Endothelial cell of umbilical vein (primary cell): Measurements from ENCODE around the gene CSRP1. TPM values are rescaled to one million over a fixed set of nuclear protein-coding genes. Genes with fewer than 3 reads are reported as not detected.

Experiments
- BruUV-seq: library from RNA; stranded (reverse); fragments of 400-500 nt; replicated peaks from 2 replicates; lab custom pipeline; 2021; lab: Mats Ljungman, UMichigan
- CTCF ChIA-PET: fragments of 300-600, 350-600 bp; sonication (Branson Sonifier 250); formaldehyde crosslinking; loops from one replicate; lab custom pipeline; 2021; ENCODE audit warnings: antibody characterized with exemption, inconsistent platforms; lab: Charles Lee
- POLR2A ChIA-PET: fragments of 300-600, 350-600 bp; sonication (Branson Sonifier 250); formaldehyde crosslinking; loops from one replicate; lab custom pipeline; 2021; ENCODE audit warnings: antibody characterized with exemption, inconsistent platforms; lab: Charles Lee
- DNase-seq: peaks from one replicate; pipeline ENCODE4 v3.0.0-alpha.2; 2011; ENCODE audit warnings: low read depth, low spot score
- FAIRE-seq: peaks from 2 replicates; lab custom pipeline; 2011; peaks lifted over from hg19 to GRCh38; lab: Jason Lieb, UNC
- H2AFZ ChIP-seq: 2 replicates; pipeline ENCODE4 v1.6.0; 2012; ENCODE audit warnings: low read depth, low read length, control low read depth, inconsistent platforms
- H3K27ac ChIP-seq: 2 replicates; pipeline ENCODE4 v1.5.1; 2011; ENCODE audit warnings: low read depth, mild to moderate bottlenecking, control low read depth, low read length, moderate library complexity; ENCODE audit not compliant: insufficient read depth
- H3K27me3 ChIP-seq, 2 experiments: 2 replicates each; pipeline versions ENCODE4 v1.6.0 to v1.6.1; 2011; ENCODE audit warnings: low read length in 2 of 2, mixed read lengths in 1 of 2; ENCODE audit not compliant: control insufficient read depth in 2 of 2, insufficient read depth in 2 of 2
- H3K36me3 ChIP-seq, 2 experiments: 2 replicates in 1 of 2; 3 replicates in 1 of 2; pipeline ENCODE4 v1.5.1; 2011; ENCODE audit warnings: low read length in 2 of 2, mild to moderate bottlenecking in 1 of 2, moderate library complexity in 1 of 2; ENCODE audit not compliant: control insufficient read depth in 2 of 2, insufficient read depth in 2 of 2; ENCODE audit errors: extremely low read depth in 1 of 2
- H3K4me1 ChIP-seq: 3 replicates; pipeline ENCODE4 v1.5.1; 2011; ENCODE audit warnings: mild to moderate bottlenecking, low read length; ENCODE audit not compliant: control insufficient read depth, insufficient read depth; ENCODE audit errors: extremely low read depth
- H3K4me2 ChIP-seq: 2 replicates; pipeline ENCODE4 v1.6.1; 2011; ENCODE audit warnings: low read length, control low read depth, mixed read lengths; ENCODE audit not compliant: insufficient read depth
- H3K4me3 ChIP-seq, 3 experiments: fragments of 200-600 bp in 1 of 3; sonication (generic), shearing (Covaris generic) in 1 of 3; replicated peaks in 1 of 3; 2 replicates each; pipeline ENCODE4 v1.5.1; 2011 to 2016; ENCODE audit warnings: control low read depth in 3 of 3, low read length in 3 of 3, mild to moderate bottlenecking in 2 of 3, inconsistent platforms in 1 of 3, low read depth in 1 of 3, moderate library complexity in 1 of 3; ENCODE audit not compliant: insufficient read depth in 1 of 3
- H3K79me2 ChIP-seq: 2 replicates; pipeline ENCODE4 v1.6.0; 2012; ENCODE audit warnings: low read length, inconsistent platforms; ENCODE audit not compliant: control insufficient read depth, insufficient read depth
- H3K9ac ChIP-seq: replicated peaks from 2 replicates; pipeline ENCODE3; 2011; ENCODE audit warnings: low read length, control low read depth; ENCODE audit not compliant: insufficient read depth; ENCODE audit errors: extremely low read depth
- H3K9me1 ChIP-seq: replicated peaks from 3 replicates; pipeline ENCODE4 v1.6.0; 2011; ENCODE audit warnings: mild to moderate bottlenecking, low read length; ENCODE audit not compliant: control insufficient read depth, insufficient read depth; ENCODE audit errors: extremely low read depth
- H3K9me3 ChIP-seq: replicated peaks from 2 replicates; pipeline ENCODE4 v1.5.1; 2012; ENCODE audit warnings: low read length, inconsistent platforms; ENCODE audit not compliant: control insufficient read depth, insufficient read depth
- H4K20me1 ChIP-seq: replicated peaks from 2 replicates; pipeline ENCODE3; 2011; ENCODE audit warnings: mild to moderate bottlenecking, low read length; ENCODE audit not compliant: control insufficient read depth, insufficient read depth; ENCODE audit errors: extremely low read depth
- EZH2 ChIP-seq: IDR thresholded peaks from 2 replicates; pipeline ENCODE4 v1.6.1; 2012; ENCODE audit warnings: borderline replicate concordance, low read depth, mild to moderate bottlenecking, moderate library complexity, low read length, inconsistent platforms; ENCODE audit not compliant: severe bottlenecking
- FOS ChIP-seq: IDR thresholded peaks from 2 replicates; pipeline ENCODE4 v1.6.1; 2011; ENCODE audit warnings: mild to moderate bottlenecking, low read length, moderate library complexity, borderline replicate concordance; ENCODE audit not compliant: insufficient read depth
- GATA2 ChIP-seq: IDR thresholded peaks from 2 replicates; pipeline ENCODE4 v1.7.0; 2011; ENCODE audit warnings: low read depth, mild to moderate bottlenecking, moderate library complexity, mixed read lengths, low read length; ENCODE audit not compliant: insufficient read length, insufficient read depth
- JUN ChIP-seq: IDR thresholded peaks from 2 replicates; pipeline ENCODE4 v1.6.1; 2011; ENCODE audit warnings: borderline replicate concordance, low read depth; ENCODE audit not compliant: insufficient read length, insufficient read depth
- MAX ChIP-seq: IDR thresholded peaks from 2 replicates; pipeline ENCODE4 v1.6.1; 2011; ENCODE audit not compliant: insufficient read depth, insufficient read length
- MYC ChIP-seq: IDR thresholded peaks from one replicate; pipeline ENCODE4 v1.6.1; 2011; ENCODE audit warnings: mild to moderate bottlenecking, low read depth, low read length
- POLR2A ChIP-seq: IDR thresholded peaks from 2 replicates; pipeline ENCODE4 v1.6.1; 2012; ENCODE audit warnings: low read depth, mild to moderate bottlenecking, control low read depth, low read length
- POLR2AphosphoS5 ChIP-seq: IDR thresholded peaks from 2 replicates; pipeline ENCODE4 v1.6.1; 2012; ENCODE audit warnings: low read depth, mild to moderate bottlenecking, control low read depth, low read length, moderate library complexity; ENCODE audit not compliant: insufficient read depth
- dilution Hi-C: fragments of 300-500 bp; cut with MboI; formaldehyde crosslinking; loops from one replicate; pipeline ENCODE4 v1.15.0; 2019; ENCODE audit warnings: low sequenced_read_pairs; ENCODE audit not compliant: extremely low pct_ligation_motif_present
- intact Hi-C: fragments of 100-400 bp; cut with micrococcal nuclease; formaldehyde crosslinking; loops from one replicate; pipeline ENCODE4 v1.10.0; 2022
- polyA plus RNA-seq, 4 experiments: library from polyadenylated mRNA; depleted of rRNA in 3 of 4; stranded (reverse) in 3 of 4; unstranded in 1 of 4; fragments of >200 nt; gene quantifications; 2 replicates each; pipeline versions ENCODE4 v1.2.1 to v1.2.3, GENCODE V29; 2011 to 2012; ENCODE audit warnings: missing spikeins in 1 of 4
- total RNA-seq: library from RNA; stranded (reverse); gene quantifications from 2 replicates; pipeline ENCODE4 v1.2.3, GENCODE V29; 2021
- TF ChIP-seq, protein P1 (sequence below), 2 donors: IDR thresholded peaks; 1 replicate in 1 of 2; 2 replicates in 1 of 2; pipeline ENCODE4 v1.5.1; 2011; ENCODE audit warnings: low read length in 2 of 2, mild to moderate bottlenecking in 2 of 2, moderate library complexity in 2 of 2, control low read depth in 1 of 2, inconsistent platforms in 1 of 2, low read depth in 1 of 2; ENCODE audit not compliant: insufficient read depth in 1 of 2; ENCODE audit errors: extremely low read depth in 1 of 2

CSRP1 gene
- total and polyA plus RNA-seq, 2 donors (not counting 3 experiments of a cell fraction or from before 2014, with no cell fraction given) = 393 to 510 TPM

DNA sequence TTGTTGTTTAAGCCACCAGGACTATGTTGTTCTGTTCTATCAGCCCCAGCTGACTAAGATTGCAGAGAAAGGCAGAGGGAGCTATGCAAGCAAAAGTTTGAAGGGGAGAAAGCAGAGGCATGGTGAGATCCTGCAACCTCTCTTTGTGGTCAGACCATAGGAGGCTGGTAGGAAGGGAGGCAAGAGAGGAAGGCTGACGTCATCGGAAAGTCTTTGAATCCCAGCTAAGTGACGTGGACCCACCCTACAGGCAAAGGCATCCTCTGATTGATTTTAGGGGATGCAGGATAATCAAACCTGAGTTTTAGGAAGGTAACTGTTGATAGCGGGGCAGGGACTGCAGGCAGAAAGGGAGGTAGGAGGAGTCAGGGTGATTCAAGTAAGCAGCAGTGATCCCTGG is 62.1 kb downstream of the CSRP1 start:
- DNase-seq (no peak), FAIRE-seq (no peak)
- TF ChIP-seq GATA2 (no peak), JUN (peak; percentile 17)
- H3K79me2 ChIP-seq = no peaks in the 10 kb centered on the region
- H3K4me2 ChIP-seq = no peak overlapping the region
- no TSS peak for BruUV-seq
- no peaks in the 10 kb centered on the region for H4K20me1 ChIP-seq
- peaks cover 5 to 14% of the 10 kb centered on the region in 2 experiments for H3K27me3 ChIP-seq
- no peak overlapping the region for H2AFZ ChIP-seq
- ChIA-PET POLR2A (no interaction called here), CTCF (interaction anchor here (1.1 to 9.3 kb wide), 4 partner anchors 9 to 68 kb away, joined by 3 to 148 read pairs (median 7); no protein-coding TSS in a partner anchor)
- no peaks in the 10 kb centered on the region for H3K9me3 ChIP-seq
- H3K4me1 ChIP-seq = no peaks in the 10 kb centered on the region
- intact Hi-C loops = no loop called here
- no peak overlapping the region for H3K27ac ChIP-seq
- dilution Hi-C loops = no loop called here
- H3K36me3 ChIP-seq = no peaks in the 10 kb centered on the region
- no peak overlapping the region for H3K9ac ChIP-seq
- no peaks in the 10 kb centered on the region for H3K9me1 ChIP-seq
- H3K4me3 ChIP-seq = no peak overlapping the region

- Histone ChIP-seq H3K4me2 (no peak overlapping the region), H3K9me3 (no peaks in the 10 kb centered on the region), H3K27ac (no peak overlapping the region), H3K36me3 (no peaks in the 10 kb centered on the region), H2AFZ (no peak overlapping the region), H3K79me2 (no peaks in the 10 kb centered on the region), H3K4me3 (no peak overlapping the region), H3K9me1 (no peaks in the 10 kb centered on the region), H3K4me1 (no peaks in the 10 kb centered on the region), H4K20me1 (no peaks in the 10 kb centered on the region), H3K27me3 (peaks cover 7 to 14% of the 10 kb centered on the region in 2 experiments), H3K9ac (no peak overlapping the region)
- TF ChIP-seq MAX (no peak), JUN (no peak), FOS (no peak), EZH2 (no peak), POLR2A (no peak), POLR2AphosphoS5 (no peak), MYC (no peak), GATA2 (no peak)
- TF ChIP-seq, protein P1, sequence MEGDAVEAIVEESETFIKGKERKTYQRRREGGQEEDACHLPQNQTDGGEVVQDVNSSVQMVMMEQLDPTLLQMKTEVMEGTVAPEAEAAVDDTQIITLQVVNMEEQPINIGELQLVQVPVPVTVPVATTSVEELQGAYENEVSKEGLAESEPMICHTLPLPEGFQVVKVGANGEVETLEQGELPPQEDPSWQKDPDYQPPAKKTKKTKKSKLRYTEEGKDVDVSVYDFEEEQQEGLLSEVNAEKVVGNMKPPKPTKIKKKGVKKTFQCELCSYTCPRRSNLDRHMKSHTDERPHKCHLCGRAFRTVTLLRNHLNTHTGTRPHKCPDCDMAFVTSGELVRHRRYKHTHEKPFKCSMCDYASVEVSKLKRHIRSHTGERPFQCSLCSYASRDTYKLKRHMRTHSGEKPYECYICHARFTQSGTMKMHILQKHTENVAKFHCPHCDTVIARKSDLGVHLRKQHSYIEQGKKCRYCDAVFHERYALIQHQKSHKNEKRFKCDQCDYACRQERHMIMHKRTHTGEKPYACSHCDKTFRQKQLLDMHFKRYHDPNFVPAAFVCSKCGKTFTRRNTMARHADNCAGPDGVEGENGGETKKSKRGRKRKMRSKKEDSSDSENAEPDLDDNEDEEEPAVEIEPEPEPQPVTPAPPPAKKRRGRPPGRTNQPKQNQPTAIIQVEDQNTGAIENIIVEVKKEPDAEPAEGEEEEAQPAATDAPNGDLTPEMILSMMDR (IDR thresholded peaks at IDR 0.05; ENCODE audit: extremely low read depth in 1 of 2, insufficient read depth in 1 of 2, low read depth in 1 of 2, low read length in 2 of 2) = no peak
- no TSS peak for BruUV-seq
- no peak for FAIRE-seq
- intact Hi-C loops (no loop called here), dilution Hi-C loops (no loop called here)
- POLR2A ChIA-PET = no interaction called here
- no peak for DNase-seq
- CTCF ChIA-PET = interaction anchor here (0.7 to 1.1 kb wide), 2 partner anchors 12 to 69 kb away, joined by 3 read pairs; no protein-coding TSS in a partner anchor
Measured at GRCh38 chr1:201443747-201444146, 63.2 kb downstream of the CSRP1 start.
